WTC11 (cell line): ENCODE measurements around the gene ZFYVE26.

ENCODE experiments used
- ELF4 ChIP-seq: sonication (generic); formaldehyde crosslinking; IDR thresholded peaks from 2 replicates; pipeline ENCODE4 v1.8.1; 2022; ENCODE audit warnings: low read depth, mild to moderate bottlenecking, moderate library complexity, missing genetic modification reagents
- NFE2L1 ChIP-seq: sonication (generic); formaldehyde crosslinking; IDR thresholded peaks from 2 replicates; pipeline ENCODE4 v1.8.1; 2023; ENCODE audit warnings: missing genetic modification reagents
- NFYB ChIP-seq: sonication (generic); formaldehyde crosslinking; conservative IDR thresholded peaks from 2 replicates; pipeline ENCODE4 v1.8.0; 2022; ENCODE audit warnings: low read depth, missing genetic modification reagents
- SOX15 ChIP-seq: fragments of 250-450 bp; sonication (Bioruptor Pico); IDR thresholded peaks from 2 replicates; pipeline ENCODE4 v1.9.0; 2021; ENCODE audit warnings: mild to moderate bottlenecking
- TF ChIP-seq, protein P1 (sequence below): sonication (generic); formaldehyde crosslinking; IDR thresholded peaks from 2 replicates; pipeline ENCODE4 v1.8.0; 2022; ENCODE audit warnings: mild to moderate bottlenecking, missing genetic modification reagents
- TF ChIP-seq, protein P2 (sequence below): fragments of 200-600 bp; IDR thresholded peaks from 2 replicates; pipeline ENCODE4 v1.8.0; 2022; ENCODE audit warnings: antibody characterized with exemption
- TF ChIP-seq, protein P3 (sequence below): sonication (generic); formaldehyde crosslinking; IDR thresholded peaks from 2 replicates; pipeline ENCODE4 v1.8.1; 2023; ENCODE audit warnings: mild to moderate bottlenecking, missing genetic modification reagents
- TF ChIP-seq, protein P4 (sequence below): sonication (generic); formaldehyde crosslinking; IDR thresholded peaks from 2 replicates; pipeline ENCODE4 v1.8.0; 2022; ENCODE audit warnings: mild to moderate bottlenecking, missing genetic modification reagents
- TF ChIP-seq, protein P5 (sequence below): sonication (generic); formaldehyde crosslinking; IDR thresholded peaks from 2 replicates; pipeline ENCODE4 v1.8.1; 2022; ENCODE audit warnings: mild to moderate bottlenecking, missing genetic modification reagents, moderate library complexity, borderline replicate concordance
- TF ChIP-seq, protein P6 (sequence below): sonication (generic); formaldehyde crosslinking; IDR thresholded peaks from 2 replicates; pipeline ENCODE4 v1.8.1; 2023; ENCODE audit warnings: mild to moderate bottlenecking, missing genetic modification reagents, moderate library complexity

DNA sequence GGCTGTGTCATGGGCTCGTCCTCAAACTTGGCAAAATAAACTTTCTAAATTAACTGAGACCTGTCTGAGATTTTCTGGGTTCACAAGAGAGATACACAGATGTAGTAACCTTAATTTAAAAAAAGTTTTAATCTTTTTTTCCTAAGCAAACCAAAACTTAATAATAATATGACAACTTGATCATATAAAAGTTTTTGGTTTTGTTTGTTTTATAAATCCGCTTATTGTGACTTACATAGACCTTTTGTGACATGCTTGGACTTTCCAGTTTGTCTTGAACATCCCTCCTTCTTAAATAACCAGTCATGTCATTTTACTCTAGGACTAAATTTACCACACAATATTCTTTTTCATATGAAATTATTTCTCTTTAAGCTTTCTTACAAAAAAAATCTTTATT, 106.2 kb downstream of the ZFYVE26 start:
- TF ChIP-seq, protein P1, sequence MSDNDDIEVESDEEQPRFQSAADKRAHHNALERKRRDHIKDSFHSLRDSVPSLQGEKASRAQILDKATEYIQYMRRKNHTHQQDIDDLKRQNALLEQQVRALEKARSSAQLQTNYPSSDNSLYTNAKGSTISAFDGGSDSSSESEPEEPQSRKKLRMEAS (CRISPR knock-in tag) = no peak
- TF ChIP-seq, protein P2, sequence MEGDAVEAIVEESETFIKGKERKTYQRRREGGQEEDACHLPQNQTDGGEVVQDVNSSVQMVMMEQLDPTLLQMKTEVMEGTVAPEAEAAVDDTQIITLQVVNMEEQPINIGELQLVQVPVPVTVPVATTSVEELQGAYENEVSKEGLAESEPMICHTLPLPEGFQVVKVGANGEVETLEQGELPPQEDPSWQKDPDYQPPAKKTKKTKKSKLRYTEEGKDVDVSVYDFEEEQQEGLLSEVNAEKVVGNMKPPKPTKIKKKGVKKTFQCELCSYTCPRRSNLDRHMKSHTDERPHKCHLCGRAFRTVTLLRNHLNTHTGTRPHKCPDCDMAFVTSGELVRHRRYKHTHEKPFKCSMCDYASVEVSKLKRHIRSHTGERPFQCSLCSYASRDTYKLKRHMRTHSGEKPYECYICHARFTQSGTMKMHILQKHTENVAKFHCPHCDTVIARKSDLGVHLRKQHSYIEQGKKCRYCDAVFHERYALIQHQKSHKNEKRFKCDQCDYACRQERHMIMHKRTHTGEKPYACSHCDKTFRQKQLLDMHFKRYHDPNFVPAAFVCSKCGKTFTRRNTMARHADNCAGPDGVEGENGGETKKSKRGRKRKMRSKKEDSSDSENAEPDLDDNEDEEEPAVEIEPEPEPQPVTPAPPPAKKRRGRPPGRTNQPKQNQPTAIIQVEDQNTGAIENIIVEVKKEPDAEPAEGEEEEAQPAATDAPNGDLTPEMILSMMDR = no peak
- TF ChIP-seq ELF4 (no peak), SOX15 (CRISPR knock-in tag) (no peak), NFYB (CRISPR knock-in tag) (no peak), NFE2L1 (no peak)
- TF ChIP-seq, protein P3, sequence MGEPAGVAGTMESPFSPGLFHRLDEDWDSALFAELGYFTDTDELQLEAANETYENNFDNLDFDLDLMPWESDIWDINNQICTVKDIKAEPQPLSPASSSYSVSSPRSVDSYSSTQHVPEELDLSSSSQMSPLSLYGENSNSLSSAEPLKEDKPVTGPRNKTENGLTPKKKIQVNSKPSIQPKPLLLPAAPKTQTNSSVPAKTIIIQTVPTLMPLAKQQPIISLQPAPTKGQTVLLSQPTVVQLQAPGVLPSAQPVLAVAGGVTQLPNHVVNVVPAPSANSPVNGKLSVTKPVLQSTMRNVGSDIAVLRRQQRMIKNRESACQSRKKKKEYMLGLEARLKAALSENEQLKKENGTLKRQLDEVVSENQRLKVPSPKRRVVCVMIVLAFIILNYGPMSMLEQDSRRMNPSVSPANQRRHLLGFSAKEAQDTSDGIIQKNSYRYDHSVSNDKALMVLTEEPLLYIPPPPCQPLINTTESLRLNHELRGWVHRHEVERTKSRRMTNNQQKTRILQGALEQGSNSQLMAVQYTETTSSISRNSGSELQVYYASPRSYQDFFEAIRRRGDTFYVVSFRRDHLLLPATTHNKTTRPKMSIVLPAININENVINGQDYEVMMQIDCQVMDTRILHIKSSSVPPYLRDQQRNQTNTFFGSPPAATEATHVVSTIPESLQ (CRISPR knock-in tag) = no peak
- TF ChIP-seq, protein P4, sequence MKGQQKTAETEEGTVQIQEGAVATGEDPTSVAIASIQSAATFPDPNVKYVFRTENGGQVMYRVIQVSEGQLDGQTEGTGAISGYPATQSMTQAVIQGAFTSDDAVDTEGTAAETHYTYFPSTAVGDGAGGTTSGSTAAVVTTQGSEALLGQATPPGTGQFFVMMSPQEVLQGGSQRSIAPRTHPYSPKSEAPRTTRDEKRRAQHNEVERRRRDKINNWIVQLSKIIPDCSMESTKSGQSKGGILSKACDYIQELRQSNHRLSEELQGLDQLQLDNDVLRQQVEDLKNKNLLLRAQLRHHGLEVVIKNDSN (CRISPR knock-in tag) = no peak
- TF ChIP-seq, protein P5, sequence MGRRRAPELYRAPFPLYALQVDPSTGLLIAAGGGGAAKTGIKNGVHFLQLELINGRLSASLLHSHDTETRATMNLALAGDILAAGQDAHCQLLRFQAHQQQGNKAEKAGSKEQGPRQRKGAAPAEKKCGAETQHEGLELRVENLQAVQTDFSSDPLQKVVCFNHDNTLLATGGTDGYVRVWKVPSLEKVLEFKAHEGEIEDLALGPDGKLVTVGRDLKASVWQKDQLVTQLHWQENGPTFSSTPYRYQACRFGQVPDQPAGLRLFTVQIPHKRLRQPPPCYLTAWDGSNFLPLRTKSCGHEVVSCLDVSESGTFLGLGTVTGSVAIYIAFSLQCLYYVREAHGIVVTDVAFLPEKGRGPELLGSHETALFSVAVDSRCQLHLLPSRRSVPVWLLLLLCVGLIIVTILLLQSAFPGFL (CRISPR knock-in tag) = no peak
- TF ChIP-seq, protein P6, sequence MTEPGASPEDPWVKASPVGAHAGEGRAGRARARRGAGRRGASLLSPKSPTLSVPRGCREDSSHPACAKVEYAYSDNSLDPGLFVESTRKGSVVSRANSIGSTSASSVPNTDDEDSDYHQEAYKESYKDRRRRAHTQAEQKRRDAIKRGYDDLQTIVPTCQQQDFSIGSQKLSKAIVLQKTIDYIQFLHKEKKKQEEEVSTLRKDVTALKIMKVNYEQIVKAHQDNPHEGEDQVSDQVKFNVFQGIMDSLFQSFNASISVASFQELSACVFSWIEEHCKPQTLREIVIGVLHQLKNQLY (CRISPR knock-in tag) = no peak
